ENCODE results near the gene DLGAP4.
A peak's percentile ranks its signal among the peaks of the same experiment; 100 is the strongest.

Gene DLGAP4

GRCh38 chr20:36493051-36493800 is 187.1 kb downstream of the DLGAP4 start:
- Mint-ChIP-seq H3K27ac (ENCODE audit: low read depth) (no peak overlapping the region), H3K27me3 (no peaks in the 10 kb centered on the region), H3K4me3 (no peak overlapping the region), H3K36me3 (ENCODE audit: insufficient read depth) (peaks cover 6% of the 10 kb centered on the region), H3K4me1 (peaks cover 44% of the 10 kb centered on the region), H3K9me3 (no peaks in the 10 kb centered on the region)
- ATAC-seq (replicated peaks; ENCODE audit: extremely low read depth, poor library complexity, severe bottlenecking) (no peak), DNase-seq (ENCODE audit: low spot score in 2 of 2) (no peak)

- no peak for DNase-seq (ENCODE audit: low spot score in 2 of 2)
- no peak for ATAC-seq (replicated peaks; ENCODE audit: extremely low read depth, poor library complexity, severe bottlenecking)
- Mint-ChIP-seq H3K4me1 (peaks cover 44% of the 10 kb centered on the region), H3K4me3 (no peak overlapping the region), H3K27ac (ENCODE audit: low read depth) (peak overlapping the region; percentile 65), H3K36me3 (ENCODE audit: insufficient read depth) (peaks cover 6% of the 10 kb centered on the region), H3K27me3 (no peaks in the 10 kb centered on the region), H3K9me3 (no peaks in the 10 kb centered on the region)
These were observed 187.6 kb downstream of the DLGAP4 start for GRCh38 chr20:36493801-36494114.

- H3K4me3 Mint-ChIP-seq: no peak overlapping the region
These were observed 190.8 kb downstream of the DLGAP4 start for GRCh38 chr20:36496707-36497669.

GRCh38 chr20:36497856-36498255 is 191.7 kb downstream of the DLGAP4 start:
- H3K27me3 Mint-ChIP-seq: no peaks in the 10 kb centered on the region
- no peak overlapping the region for H3K4me3 Mint-ChIP-seq
- H3K4me1 Mint-ChIP-seq: peaks cover 13% of the 10 kb centered on the region
- DNase-seq (ENCODE audit: low spot score in 2 of 2): no peak
- no peak for ATAC-seq (replicated peaks; ENCODE audit: extremely low read depth, poor library complexity, severe bottlenecking)
- peak overlapping the region; percentile 59 for H3K27ac Mint-ChIP-seq (ENCODE audit: low read depth)
- H3K36me3 Mint-ChIP-seq (ENCODE audit: insufficient read depth): peaks cover 4% of the 10 kb centered on the region
- no peaks in the 10 kb centered on the region for H3K9me3 Mint-ChIP-seq

More at GRCh38 chr20:36496707-36497669, 190.8 kb downstream of the DLGAP4 start:
- no peaks in the 10 kb centered on the region for H3K9me3 Mint-ChIP-seq
- peaks cover 21% of the 10 kb centered on the region for H3K4me1 Mint-ChIP-seq
- DNase-seq (ENCODE audit: low spot score in 2 of 2): no peak
- no peak for ATAC-seq (replicated peaks; ENCODE audit: extremely low read depth, poor library complexity, severe bottlenecking)
- H3K27me3 Mint-ChIP-seq: no peaks in the 10 kb centered on the region
- peaks cover 4% of the 10 kb centered on the region for H3K36me3 Mint-ChIP-seq (ENCODE audit: insufficient read depth)
- H3K27ac Mint-ChIP-seq (ENCODE audit: low read depth): no peak overlapping the region

- peaks cover 11% of the 10 kb centered on the region for H3K36me3 Mint-ChIP-seq (ENCODE audit: insufficient read depth)
These were observed 192.4 kb downstream of the DLGAP4 start for GRCh38 chr20:36498386-36499179.

GRCh38 chr20:36499211-36499610 is 193.1 kb downstream of the DLGAP4 start:
- H3K27me3 Mint-ChIP-seq: no peaks in the 10 kb centered on the region
- H3K36me3 Mint-ChIP-seq (ENCODE audit: insufficient read depth): peaks cover 14% of the 10 kb centered on the region
- H3K27ac Mint-ChIP-seq (ENCODE audit: low read depth): no peak overlapping the region
- H3K9me3 Mint-ChIP-seq: no peaks in the 10 kb centered on the region
- DNase-seq (ENCODE audit: low spot score in 2 of 2): no peak
- ATAC-seq (replicated peaks; ENCODE audit: extremely low read depth, poor library complexity, severe bottlenecking): no peak
- peaks cover 11% of the 10 kb centered on the region for H3K4me1 Mint-ChIP-seq
- H3K4me3 Mint-ChIP-seq: no peak overlapping the region

More at GRCh38 chr20:36498386-36499179, 192.4 kb downstream of the DLGAP4 start:
- Mint-ChIP-seq H3K9me3 (no peaks in the 10 kb centered on the region), H3K4me1 (peaks cover 11% of the 10 kb centered on the region), H3K27ac (ENCODE audit: low read depth) (peak overlapping the region; percentile 59), H3K4me3 (no peak overlapping the region), H3K27me3 (no peaks in the 10 kb centered on the region)
- DNase-seq (ENCODE audit: low spot score in 2 of 2): no peak
- ATAC-seq (replicated peaks; ENCODE audit: extremely low read depth, poor library complexity, severe bottlenecking): no peak

- H3K36me3 Mint-ChIP-seq (ENCODE audit: insufficient read depth): peaks cover 18% of the 10 kb centered on the region
- H3K4me3 Mint-ChIP-seq: no peak overlapping the region
- no peaks in the 10 kb centered on the region for H3K9me3 Mint-ChIP-seq
- peaks cover 11% of the 10 kb centered on the region for H3K4me1 Mint-ChIP-seq
- ATAC-seq (replicated peaks; ENCODE audit: extremely low read depth, poor library complexity, severe bottlenecking) (no peak), DNase-seq (ENCODE audit: low spot score in 2 of 2) (no peak)
- peak overlapping the region; percentile 86 for H3K27ac Mint-ChIP-seq (ENCODE audit: low read depth)
- no peaks in the 10 kb centered on the region for H3K27me3 Mint-ChIP-seq
These were observed 193.8 kb downstream of the DLGAP4 start for GRCh38 chr20:36499723-36500501.

GRCh38 chr20:36501367-36502006 is 195.3 kb downstream of the DLGAP4 start:
- Mint-ChIP-seq H3K4me1 (peaks cover 5% of the 10 kb centered on the region), H3K27ac (ENCODE audit: low read depth) (peak overlapping the region; percentile 65), H3K36me3 (ENCODE audit: insufficient read depth) (peaks cover 18% of the 10 kb centered on the region), H3K4me3 (no peak overlapping the region), H3K27me3 (no peaks in the 10 kb centered on the region), H3K9me3 (no peaks in the 10 kb centered on the region)
- DNase-seq (ENCODE audit: low spot score in 2 of 2) (no peak), ATAC-seq (replicated peaks; ENCODE audit: extremely low read depth, poor library complexity, severe bottlenecking) (no peak)

- Mint-ChIP-seq H3K4me1 (peaks cover 5% of the 10 kb centered on the region), H3K9me3 (no peaks in the 10 kb centered on the region), H3K27ac (ENCODE audit: low read depth) (no peak overlapping the region), H3K36me3 (ENCODE audit: insufficient read depth) (peaks cover 18% of the 10 kb centered on the region), H3K27me3 (no peaks in the 10 kb centered on the region), H3K4me3 (no peak overlapping the region)
- DNase-seq (ENCODE audit: low spot score in 2 of 2): no peak
- ATAC-seq (replicated peaks; ENCODE audit: extremely low read depth, poor library complexity, severe bottlenecking): no peak
These were observed 198.2 kb downstream of the DLGAP4 start for GRCh38 chr20:36504295-36504694.

GRCh38 chr20:36506253-36506652 is 200.1 kb downstream of the DLGAP4 start:
- Mint-ChIP-seq H3K4me3 (no peak overlapping the region), H3K27ac (ENCODE audit: low read depth) (no peak overlapping the region), H3K4me1 (peaks cover 5% of the 10 kb centered on the region), H3K36me3 (ENCODE audit: insufficient read depth) (peaks cover 16% of the 10 kb centered on the region), H3K27me3 (no peaks in the 10 kb centered on the region), H3K9me3 (no peaks in the 10 kb centered on the region)
- DNase-seq (ENCODE audit: low spot score in 2 of 2) (no peak), ATAC-seq (replicated peaks; ENCODE audit: extremely low read depth, poor library complexity, severe bottlenecking) (no peak)

GRCh38 chr20:36507746-36508145 is 201.6 kb downstream of the DLGAP4 start:
- DNase-seq (ENCODE audit: low spot score in 2 of 2): no peak
- no peaks in the 10 kb centered on the region for H3K27me3 Mint-ChIP-seq
- H3K4me1 Mint-ChIP-seq: peaks cover 5% of the 10 kb centered on the region
- peaks cover 19% of the 10 kb centered on the region for H3K36me3 Mint-ChIP-seq (ENCODE audit: insufficient read depth)
- no peak overlapping the region for H3K27ac Mint-ChIP-seq (ENCODE audit: low read depth)
- no peaks in the 10 kb centered on the region for H3K9me3 Mint-ChIP-seq
- ATAC-seq (replicated peaks; ENCODE audit: extremely low read depth, poor library complexity, severe bottlenecking): no peak
- no peak overlapping the region for H3K4me3 Mint-ChIP-seq
